K562 (cell line): ENCODE measurements around the gene STRN3. TPM values are rescaled to one million over a fixed set of nuclear protein-coding genes. Genes with fewer than 3 reads are reported as not detected.

Source experiments
- ATAC-seq: fragments of 200-7000 bp; cut with Tn5 transposase; 3 replicates; pipeline ENCODE4 v1.9.1; 2020; ENCODE audit warnings: moderate library complexity
- BruUV-seq: library from RNA; stranded (reverse); fragments of 400-500 nt; replicated peaks from 2 replicates; lab custom pipeline; 2021; lab: Mats Ljungman, UMichigan
- CTCF ChIA-PET: fragments of 300-600 bp; formaldehyde crosslinking; extraction: SDS; loops from one replicate; lab custom pipeline; 2021; ENCODE audit warnings: low intra/inter-chr PET ratio; lab: Yijun Ruan, JAX
- POLR2A ChIA-PET: fragments of 300-600, 350-650 bp; sonication (Branson Sonifier 250); formaldehyde crosslinking; extraction: SDS; loops from one replicate; lab custom pipeline; 2021; ENCODE audit warnings: antibody characterized with exemption, inconsistent platforms; lab: Yijun Ruan, JAX
- DNase-seq, 4 experiments: peaks; one replicate each; pipeline versions ENCODE4 v3.0.0 to v3.0.0-alpha.2; 2011 to 2018; ENCODE audit warnings: low spot score in 3 of 4, mixed read lengths in 3 of 4; ENCODE audit errors: extremely low read depth in 1 of 4
- FAIRE-seq: peaks from 2 replicates; lab custom pipeline; 2011; peaks lifted over from hg19 to GRCh38; lab: Jason Lieb, UNC
- H2AFZ ChIP-seq: 2 replicates; pipeline ENCODE4 v1.6.0; 2011; ENCODE audit warnings: low read depth, low read length, control low read depth, inconsistent platforms
- H3K27ac ChIP-seq: fragments of 200-600 bp; 3 replicates; pipeline ENCODE4 v1.8.0; 2011; ENCODE audit warnings: low read depth, mild to moderate bottlenecking, control low read depth, inconsistent platforms, low read length, moderate library complexity, mixed read lengths; ENCODE audit errors: extremely low read depth
- H3K27me3 ChIP-seq, 2 experiments: fragments of 300-600 bp in 1 of 2; 2 replicates in 1 of 2; 3 replicates in 1 of 2; pipeline versions ENCODE4 v1.6.0 to v1.8.0; 2011; ENCODE audit warnings: inconsistent platforms in 2 of 2, low read length in 2 of 2, mild to moderate bottlenecking in 1 of 2, mixed read lengths in 1 of 2, moderate library complexity in 1 of 2; ENCODE audit not compliant: control insufficient read depth in 2 of 2, insufficient read depth in 2 of 2
- H3K36me3 ChIP-seq: fragments of 300-600 bp; 3 replicates; pipeline ENCODE4 v1.8.0; 2011; ENCODE audit warnings: mild to moderate bottlenecking, low read length, inconsistent platforms; ENCODE audit not compliant: control insufficient read depth, insufficient read depth
- H3K4me1 ChIP-seq, 2 experiments: fragments of 200-600 bp in 1 of 2; replicated peaks in 1 of 2; 2 replicates in 1 of 2; 3 replicates in 1 of 2; pipeline versions ENCODE4 v1.5.1 to v1.8.0; 2011; ENCODE audit warnings: inconsistent platforms in 2 of 2, low read length in 2 of 2, mild to moderate bottlenecking in 1 of 2, mixed read lengths in 1 of 2, moderate library complexity in 1 of 2; ENCODE audit not compliant: control insufficient read depth in 2 of 2, insufficient read depth in 2 of 2
- H3K4me2 ChIP-seq: 2 replicates; pipeline ENCODE4 v1.6.1; 2011; ENCODE audit warnings: low read length, control low read depth, inconsistent platforms, mixed read lengths; ENCODE audit not compliant: insufficient read depth
- H3K4me3 ChIP-seq: fragments of 200-600 bp; sonication (generic), shearing (Covaris generic); 2 replicates; pipeline ENCODE4 v1.5.1; 2016; ENCODE audit warnings: control low read depth, inconsistent platforms
- H3K79me2 ChIP-seq: fragments of 200-600 bp; 3 replicates; pipeline ENCODE4 v1.8.0; 2011; ENCODE audit warnings: low read length, inconsistent platforms; ENCODE audit not compliant: control insufficient read depth, insufficient read depth
- H3K9ac ChIP-seq, 2 experiments: 2 replicates each; pipeline versions ENCODE4 v1.6.0 to v1.6.1; 2011; ENCODE audit warnings: low read depth in 2 of 2, low read length in 2 of 2, control low read depth in 1 of 2, inconsistent platforms in 1 of 2, mild to moderate bottlenecking in 1 of 2, mixed read lengths in 1 of 2; ENCODE audit not compliant: insufficient read depth in 1 of 2
- H3K9me1 ChIP-seq: one replicate; pipeline ENCODE4 v1.6.0; 2011; ENCODE audit warnings: inconsistent platforms, mild to moderate bottlenecking, low read length, moderate library complexity; ENCODE audit not compliant: control insufficient read depth, insufficient read depth
- H3K9me3 ChIP-seq: replicated peaks from 2 replicates; pipeline ENCODE4 v1.5.1; 2011; ENCODE audit warnings: low read depth, low read length, inconsistent platforms; ENCODE audit not compliant: control insufficient read depth, insufficient read depth
- H4K20me1 ChIP-seq: replicated peaks from 2 replicates; pipeline ENCODE4 v1.6.1; 2011; ENCODE audit warnings: low read length, inconsistent platforms, mixed read lengths; ENCODE audit not compliant: control insufficient read depth, insufficient read depth
- ARID4B ChIP-seq: sonication (generic); formaldehyde crosslinking; IDR thresholded peaks from 2 replicates; pipeline ENCODE4 v1.8.0; 2022; ENCODE audit warnings: mild to moderate bottlenecking, missing genetic modification reagents
- ASH1L ChIP-seq: fragments of 450-650 bp; IDR thresholded peaks from 2 replicates; pipeline ENCODE4 v1.6.1; 2018; ENCODE audit warnings: borderline replicate concordance, mild to moderate bottlenecking, low read depth; ENCODE audit not compliant: partially characterized antibody
- ATF6 ChIP-seq: sonication (generic); formaldehyde crosslinking; IDR thresholded peaks from 2 replicates; pipeline ENCODE4 v1.4.0; 2020; ENCODE audit warnings: mild to moderate bottlenecking, missing genetic modification reagents
- ETS2 ChIP-seq: IDR thresholded peaks from 2 replicates; pipeline ENCODE4 v1.6.1; 2016; ENCODE audit warnings: borderline replicate concordance, missing genetic modification characterization, mild to moderate bottlenecking, moderate library complexity, missing compliant biosample characterization; ENCODE audit not compliant: poor library complexity, severe bottlenecking
- FIP1L1 ChIP-seq: fragments of 200-400 bp; formaldehyde crosslinking; IDR thresholded peaks from 2 replicates; pipeline ENCODE4 v1.6.1; 2018; ENCODE audit warnings: mild to moderate bottlenecking, low read depth, low read length; ENCODE audit not compliant: poor library complexity, severe bottlenecking
- OTX1 ChIP-seq: fragments of 450-650 bp; formaldehyde crosslinking; IDR thresholded peaks from 2 replicates; pipeline ENCODE4 v1.4.0; 2022; ENCODE audit warnings: mild to moderate bottlenecking
- PCBP1 ChIP-seq: fragments of 200-400 bp; formaldehyde crosslinking; IDR thresholded peaks from 2 replicates; pipeline ENCODE4 v1.6.1; 2018; ENCODE audit warnings: mild to moderate bottlenecking, low read depth, low read length; ENCODE audit not compliant: poor library complexity, severe bottlenecking
- PYGO2 ChIP-seq: fragments of 450-650 bp; IDR thresholded peaks from 2 replicates; pipeline ENCODE4 v1.6.1; 2016; ENCODE audit warnings: mild to moderate bottlenecking, missing genetic modification characterization, moderate library complexity, missing compliant biosample characterization
- SNRNP70 ChIP-seq: fragments of 200-400 bp; formaldehyde crosslinking; optimal IDR thresholded peaks from 2 replicates; pipeline ENCODE3; 2017; ENCODE audit warnings: low read depth, low read length
- TARDBP ChIP-seq: fragments of 450-650 bp; IDR thresholded peaks from 2 replicates; pipeline ENCODE4 v1.6.1; 2016
- ZNF146 ChIP-seq: IDR thresholded peaks from one replicate; pipeline ENCODE4 v1.6.1; 2018; ENCODE audit warnings: missing compliant biosample characterization; ENCODE audit not compliant: unreplicated experiment
- ZNF408 ChIP-seq: fragments of 250-450 bp; sonication (Bioruptor Pico); IDR thresholded peaks from 2 replicates; pipeline ENCODE4 v1.4.0; 2020; ENCODE audit warnings: low read depth, mild to moderate bottlenecking, moderate library complexity
- ZNF699 ChIP-seq: fragments of 250-450 bp; sonication (Bioruptor Pico); IDR thresholded peaks from 2 replicates; pipeline ENCODE4 v1.8.0; 2021; ENCODE audit warnings: mild to moderate bottlenecking, moderate library complexity; ENCODE audit not compliant: insufficient replicate concordance
- WGBS: fragments of 100-300 bp; shearing (Covaris generic); methylation state at CpG from one replicate; pipeline ENCODE4 v1.1.6; 2016; ENCODE audit warnings: low coverage, mixed read lengths; ENCODE audit not compliant: insufficient coverage; ENCODE audit errors: missing lambda C conversion rate; 5-methylcytosine and 5-hydroxymethylcytosine counted together
- in situ Hi-C: fragments of 300-500 bp; cut with MboI; formaldehyde crosslinking; loops from 4 replicates; pipeline ENCODE4 v1.15.0; 2018; ENCODE audit warnings: inconsistent platforms, mixed read lengths
- intact Hi-C: fragments of 100-400 bp; cut with micrococcal nuclease; formaldehyde crosslinking; loops from 2 replicates; pipeline ENCODE4 v1.14.2; 2022
- polyA plus RNA-seq, 8 experiments: library from polyadenylated mRNA; depleted of rRNA in 4 of 8; stranded (reverse) in 5 of 8; unstranded in 3 of 8; fragments of >200 nt; fragmentation: Nextera tagmentation in 2 of 8; fragmentation: Illumina TruSeq in 1 of 8; extraction: Ambion mirVana in 2 of 8; extraction: Trizol in 1 of 8; gene quantifications; 2 replicates each; pipeline versions ENCODE4 v1.2.1 to v1.2.3, GENCODE V29; 2011 to 2014; ENCODE audit warnings: inconsistent platforms in 1 of 8, missing spikeins in 1 of 8
- total RNA-seq, 7 experiments: library from RNA; depleted of rRNA in 6 of 7; stranded (reverse); fragments of >200 nt in 6 of 7; fragmentation: Illumina TruSeq in 2 of 7; extraction: Trizol in 2 of 7; gene quantifications; 2 replicates each; pipeline versions ENCODE4 v1.2.1 to v1.2.3, GENCODE V29; 2011 to 2021; ENCODE audit warnings: low replicate concordance in 1 of 7
- TF ChIP-seq, protein P1 (sequence below): fragments of 250-450 bp; sonication (Bioruptor Pico); IDR thresholded peaks from 2 replicates; pipeline ENCODE4 v1.6.1; 2021; ENCODE audit warnings: mild to moderate bottlenecking
- TF ChIP-seq, protein P2 (sequence below): fragments of 250-450 bp; sonication (Bioruptor Pico); IDR thresholded peaks from 2 replicates; pipeline ENCODE4 v1.8.0; 2021; ENCODE audit warnings: mild to moderate bottlenecking, moderate library complexity

The STRN3 gene
- total and polyA plus RNA-seq, 9 of the 15 experiments (the other 6 are each of a cell fraction or from before 2014, with no cell fraction given) = 5.9 to 29.1 (median 16.0) TPM

DNA sequence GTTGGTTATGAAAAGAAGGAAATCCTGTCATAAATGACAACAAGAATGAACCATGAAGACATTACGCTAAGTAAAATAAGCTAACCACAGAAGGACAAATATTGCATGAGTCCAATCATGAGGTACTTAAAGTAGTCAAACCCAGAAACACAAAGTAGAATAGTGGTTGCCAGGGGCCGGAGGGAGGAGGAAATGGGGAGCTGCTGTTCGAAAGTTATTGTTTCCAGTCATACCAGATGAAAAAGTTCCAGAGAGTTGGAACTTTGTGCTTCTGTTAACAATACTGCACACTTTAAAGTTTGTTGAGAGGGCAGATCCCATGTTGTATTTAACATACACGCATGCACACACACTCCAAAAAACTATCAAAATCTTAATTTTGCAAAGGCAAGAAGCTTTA lies 82.5 kb downstream of the STRN3 start:
- H3K9me1 ChIP-seq = no peaks in the 10 kb centered on the region
- peaks cover 11% of the 10 kb centered on the region; the same call in 1 of the 3 replicates for H3K79me2 ChIP-seq
- intact Hi-C loops = no loop called here
- no peak overlapping the region for H3K27ac ChIP-seq
- H4K20me1 ChIP-seq = no peaks in the 10 kb centered on the region
- H3K4me3 ChIP-seq = no peak overlapping the region
- ChIA-PET POLR2A (interaction anchor here (1.5 kb wide), 1 partner anchor 10 kb away, joined by 3 read pairs; no protein-coding TSS in a partner anchor), CTCF (no interaction called here)
- in situ Hi-C loops = no loop called here
- H3K4me1 ChIP-seq = no peaks in the 10 kb centered on the region
- DNase-seq (no peak), FAIRE-seq (no peak), ATAC-seq (no peak)
- 100% methylated on average over 2 of the region's 4 CpGs for WGBS
- no peak overlapping the region for H3K9ac ChIP-seq
- H3K9me3 ChIP-seq = no peaks in the 10 kb centered on the region
- no peaks in the 10 kb centered on the region for H3K27me3 ChIP-seq
- H3K36me3 ChIP-seq = peaks cover 67% of the 10 kb centered on the region
- no peak overlapping the region for H2AFZ ChIP-seq
- no peak overlapping the region for H3K4me2 ChIP-seq
- no TSS peak for BruUV-seq
- TF ChIP-seq ATF6 (CRISPR knock-in tag) (no peak), ARID4B (no peak), ASH1L (no peak), ZNF146 (CRISPR knock-in tag) (no peak), PYGO2 (tag) (no peak), PCBP1 (no peak), ZNF699 (CRISPR knock-in tag) (no peak), ETS2 (tag) (no peak), OTX1 (CRISPR knock-in tag) (no peak), FIP1L1 (no peak), SNRNP70 (no peak), TARDBP (no peak), ZNF408 (CRISPR knock-in tag) (no peak)
- TF ChIP-seq, protein P1, sequence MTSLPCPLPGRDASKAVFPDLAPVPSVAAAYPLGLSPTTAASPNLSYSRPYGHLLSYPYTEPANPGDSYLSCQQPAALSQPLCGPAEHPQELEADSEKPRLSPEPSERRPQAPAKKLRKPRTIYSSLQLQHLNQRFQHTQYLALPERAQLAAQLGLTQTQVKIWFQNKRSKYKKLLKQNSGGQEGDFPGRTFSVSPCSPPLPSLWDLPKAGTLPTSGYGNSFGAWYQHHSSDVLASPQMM = no peak
- TF ChIP-seq, protein P2, sequence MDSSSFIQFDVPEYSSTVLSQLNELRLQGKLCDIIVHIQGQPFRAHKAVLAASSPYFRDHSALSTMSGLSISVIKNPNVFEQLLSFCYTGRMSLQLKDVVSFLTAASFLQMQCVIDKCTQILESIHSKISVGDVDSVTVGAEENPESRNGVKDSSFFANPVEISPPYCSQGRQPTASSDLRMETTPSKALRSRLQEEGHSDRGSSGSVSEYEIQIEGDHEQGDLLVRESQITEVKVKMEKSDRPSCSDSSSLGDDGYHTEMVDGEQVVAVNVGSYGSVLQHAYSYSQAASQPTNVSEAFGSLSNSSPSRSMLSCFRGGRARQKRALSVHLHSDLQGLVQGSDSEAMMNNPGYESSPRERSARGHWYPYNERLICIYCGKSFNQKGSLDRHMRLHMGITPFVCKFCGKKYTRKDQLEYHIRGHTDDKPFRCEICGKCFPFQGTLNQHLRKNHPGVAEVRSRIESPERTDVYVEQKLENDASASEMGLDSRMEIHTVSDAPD (CRISPR knock-in tag) = no peak
